PC-3 (cell line): ENCODE measurements around the gene ANKRD52.

Experiments used
- EZH2 ChIP-seq: fragments of 300-600 bp; sonication (generic); IDR thresholded peaks from one replicate; pipeline ENCODE4 v1.6.1; 2017; ENCODE audit warnings: antibody characterized with exemption, mild to moderate bottlenecking, low read length; ENCODE audit not compliant: unreplicated experiment
- TF ChIP-seq, protein P1 (sequence below): fragments of 300-600 bp; sonication (generic); conservative IDR thresholded peaks from 2 replicates; pipeline ENCODE4 v1.5.1; 2017; ENCODE audit warnings: antibody characterized with exemption, low read depth, mild to moderate bottlenecking, low read length

DNA sequence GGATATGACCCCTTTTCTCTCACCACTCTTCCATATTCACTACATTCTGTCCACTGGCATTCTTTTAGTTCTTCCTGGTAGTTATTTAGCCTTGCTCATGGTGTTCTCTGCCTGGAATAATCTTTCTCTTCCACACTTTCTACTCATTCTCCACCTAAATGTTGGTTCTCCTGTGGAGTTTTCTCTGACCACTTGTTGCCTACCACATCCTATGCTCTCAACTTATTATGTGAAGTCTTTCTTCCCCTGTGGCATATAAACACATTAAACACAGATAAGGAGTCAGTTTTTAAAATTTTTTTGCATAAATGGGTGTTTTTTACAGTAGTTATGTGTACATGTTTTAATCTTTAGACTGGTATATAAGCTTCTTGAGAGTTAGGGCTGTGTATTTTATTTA lies 65.6 kb downstream of the ANKRD52 start:
- TF ChIP-seq, protein P1, sequence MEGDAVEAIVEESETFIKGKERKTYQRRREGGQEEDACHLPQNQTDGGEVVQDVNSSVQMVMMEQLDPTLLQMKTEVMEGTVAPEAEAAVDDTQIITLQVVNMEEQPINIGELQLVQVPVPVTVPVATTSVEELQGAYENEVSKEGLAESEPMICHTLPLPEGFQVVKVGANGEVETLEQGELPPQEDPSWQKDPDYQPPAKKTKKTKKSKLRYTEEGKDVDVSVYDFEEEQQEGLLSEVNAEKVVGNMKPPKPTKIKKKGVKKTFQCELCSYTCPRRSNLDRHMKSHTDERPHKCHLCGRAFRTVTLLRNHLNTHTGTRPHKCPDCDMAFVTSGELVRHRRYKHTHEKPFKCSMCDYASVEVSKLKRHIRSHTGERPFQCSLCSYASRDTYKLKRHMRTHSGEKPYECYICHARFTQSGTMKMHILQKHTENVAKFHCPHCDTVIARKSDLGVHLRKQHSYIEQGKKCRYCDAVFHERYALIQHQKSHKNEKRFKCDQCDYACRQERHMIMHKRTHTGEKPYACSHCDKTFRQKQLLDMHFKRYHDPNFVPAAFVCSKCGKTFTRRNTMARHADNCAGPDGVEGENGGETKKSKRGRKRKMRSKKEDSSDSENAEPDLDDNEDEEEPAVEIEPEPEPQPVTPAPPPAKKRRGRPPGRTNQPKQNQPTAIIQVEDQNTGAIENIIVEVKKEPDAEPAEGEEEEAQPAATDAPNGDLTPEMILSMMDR, result no peak
- TF ChIP-seq EZH2, result no peak
